Activated CD4-positive, alpha-beta memory T cell treated with anti-CD3 and anti-CD28 coated beads, Interleukin-2, amount 10 ng/mL, durations not matched to agents 7 days and 5 days (primary cell): Measurements from ENCODE around the gene PRPSAP2. TPM values are rescaled to one million over a fixed set of nuclear protein-coding genes. Genes with fewer than 3 reads are reported as not detected.
"Not testable (repeated sequence)": the region's sequence is repeated elsewhere in the genome, so short reads cannot be mapped to it uniquely, and the experiment has no call there.

Source experiments
- CTCF ChIA-PET: fragments of 350-600 bp; sonication (Branson Sonifier 250); formaldehyde crosslinking; loops from one replicate; lab custom pipeline; 2021; ENCODE audit warnings: antibody characterized with exemption, inconsistent platforms; lab: Charles Lee
- POLR2A ChIA-PET: fragments of 350-600 bp; sonication (Branson Sonifier 250); formaldehyde crosslinking; loops from one replicate; lab custom pipeline; 2021; ENCODE audit warnings: antibody characterized with exemption; lab: Charles Lee
- DNase-seq: peaks from one replicate; pipeline ENCODE4 v3.0.0-alpha.2; 2020
- H3K27ac Mint-ChIP-seq: one replicate; pipeline ENCODE4 v1.8.0; 2021; ENCODE audit warnings: mild to moderate bottlenecking, mixed read lengths
- H3K27me3 Mint-ChIP-seq: one replicate; pipeline ENCODE4 v1.8.0; 2021; ENCODE audit warnings: mixed read lengths
- H3K36me3 Mint-ChIP-seq: one replicate; pipeline ENCODE4 v1.8.0; 2021; ENCODE audit warnings: low read depth, mixed read lengths
- H3K4me1 Mint-ChIP-seq: one replicate; pipeline ENCODE4 v1.8.0; 2021; ENCODE audit warnings: mixed read lengths
- H3K4me3 Mint-ChIP-seq: one replicate; pipeline ENCODE4 v1.8.0; 2021; ENCODE audit warnings: mild to moderate bottlenecking, mixed read lengths
- H3K9me3 Mint-ChIP-seq: one replicate; pipeline ENCODE4 v1.8.0; 2021; ENCODE audit warnings: mixed read lengths
- total RNA-seq, 2 experiments: library from RNA; stranded (reverse); gene quantifications; one replicate each; pipeline ENCODE4 v1.2.3, GENCODE V29; 2021

PRPSAP2 gene
- total RNA-seq, 2 experiments from 2014 or later, result 36.0 to 36.6 TPM

DNA sequence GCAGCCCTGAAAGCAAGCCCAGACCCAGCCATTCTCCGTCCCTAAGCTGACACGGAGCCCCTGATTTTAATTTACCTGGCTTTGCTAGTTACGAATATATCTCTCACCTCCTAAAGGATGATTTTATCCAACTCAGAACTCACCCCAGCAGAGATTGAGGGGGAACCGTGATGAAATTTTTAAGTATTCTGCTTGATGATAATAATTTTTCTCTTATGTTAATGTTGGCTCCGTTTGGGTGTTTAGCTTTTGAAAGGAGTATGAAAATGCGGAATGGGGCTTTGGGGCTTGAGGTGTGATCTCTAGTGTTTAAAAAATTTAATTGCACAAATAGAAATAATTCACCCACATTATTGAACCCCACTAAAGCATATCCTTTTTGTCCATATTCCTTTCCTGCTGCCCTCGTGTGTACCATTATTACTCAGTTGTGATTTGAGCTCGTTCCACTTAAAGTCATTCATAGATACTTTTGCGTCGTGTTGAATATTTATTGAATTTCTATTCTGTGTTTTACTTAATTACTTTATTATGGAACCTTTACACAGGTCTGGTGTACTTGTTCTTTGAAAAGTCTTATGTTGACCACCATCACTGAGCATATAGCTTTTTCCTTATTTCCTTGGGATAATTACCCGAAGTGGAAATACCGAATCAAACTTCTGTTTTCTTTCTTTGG lies 775 bp downstream of the PRPSAP2 start:
- CTCF ChIA-PET, result interaction anchor here (0.8 to 2.7 kb wide), 5 partner anchors 9 to 233 kb away, joined by 3 to 14 read pairs (median 4); no protein-coding TSS in a partner anchor
- Mint-ChIP-seq H3K4me3 (peak overlapping the region; percentile 85), H3K9me3 (no peaks in the 10 kb centered on the region)

DNA sequence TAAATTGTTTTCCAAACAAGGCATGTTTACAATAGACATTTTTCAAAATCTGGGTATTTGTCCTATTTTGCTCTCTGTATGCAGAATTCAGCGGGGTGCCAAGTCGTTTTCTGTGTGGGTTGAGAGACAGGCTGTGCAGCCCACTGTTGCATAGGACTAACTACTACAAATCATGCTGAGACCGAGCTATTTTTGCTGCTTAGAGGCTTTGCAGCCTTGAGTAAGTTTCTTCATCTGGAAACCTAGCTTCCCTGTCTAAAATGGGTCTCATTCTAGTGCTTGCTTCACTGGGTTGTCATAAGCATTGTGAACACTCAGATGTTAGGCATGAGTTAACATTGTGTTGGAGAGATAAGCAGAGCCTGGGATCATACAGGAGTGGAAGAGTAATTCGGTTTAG lies 1.3 kb downstream of the PRPSAP2 start:
- Mint-ChIP-seq H3K9me3 (no peaks in the 10 kb centered on the region), H3K36me3 (peaks cover 5% of the 10 kb centered on the region), H3K27ac (peak overlapping the region; percentile 28), H3K4me1 (peaks cover 50% of the 10 kb centered on the region), H3K4me3 (peak overlapping the region; percentile 85), H3K27me3 (no peaks in the 10 kb centered on the region)
- DNase-seq, result no peak
- CTCF ChIA-PET, result interaction anchor here (1.2 to 2.7 kb wide), 4 partner anchors 8 to 145 kb away, joined by 3 to 14 read pairs (median 4); no protein-coding TSS in a partner anchor
- POLR2A ChIA-PET, result interaction anchor here (0.6 to 2.1 kb wide), 10 partner anchors 9 to 675 kb away, joined by 3 to 10 read pairs (median 3); partner anchors contain the start of gene FAM83G

More for the DNA sequence above, 775 bp downstream of the PRPSAP2 start:
- peaks cover 50% of the 10 kb centered on the region for H3K4me1 Mint-ChIP-seq
- peak overlapping the region; percentile 77 for H3K27ac Mint-ChIP-seq
- peaks cover 5% of the 10 kb centered on the region for H3K36me3 Mint-ChIP-seq
- POLR2A ChIA-PET, result interaction anchor here (0.6 to 2.1 kb wide), 11 partner anchors 8 to 674 kb away, joined by 3 to 10 read pairs (median 3); partner anchors contain the start of gene FAM83G
- no peaks in the 10 kb centered on the region for H3K27me3 Mint-ChIP-seq
- no peak for DNase-seq

DNA sequence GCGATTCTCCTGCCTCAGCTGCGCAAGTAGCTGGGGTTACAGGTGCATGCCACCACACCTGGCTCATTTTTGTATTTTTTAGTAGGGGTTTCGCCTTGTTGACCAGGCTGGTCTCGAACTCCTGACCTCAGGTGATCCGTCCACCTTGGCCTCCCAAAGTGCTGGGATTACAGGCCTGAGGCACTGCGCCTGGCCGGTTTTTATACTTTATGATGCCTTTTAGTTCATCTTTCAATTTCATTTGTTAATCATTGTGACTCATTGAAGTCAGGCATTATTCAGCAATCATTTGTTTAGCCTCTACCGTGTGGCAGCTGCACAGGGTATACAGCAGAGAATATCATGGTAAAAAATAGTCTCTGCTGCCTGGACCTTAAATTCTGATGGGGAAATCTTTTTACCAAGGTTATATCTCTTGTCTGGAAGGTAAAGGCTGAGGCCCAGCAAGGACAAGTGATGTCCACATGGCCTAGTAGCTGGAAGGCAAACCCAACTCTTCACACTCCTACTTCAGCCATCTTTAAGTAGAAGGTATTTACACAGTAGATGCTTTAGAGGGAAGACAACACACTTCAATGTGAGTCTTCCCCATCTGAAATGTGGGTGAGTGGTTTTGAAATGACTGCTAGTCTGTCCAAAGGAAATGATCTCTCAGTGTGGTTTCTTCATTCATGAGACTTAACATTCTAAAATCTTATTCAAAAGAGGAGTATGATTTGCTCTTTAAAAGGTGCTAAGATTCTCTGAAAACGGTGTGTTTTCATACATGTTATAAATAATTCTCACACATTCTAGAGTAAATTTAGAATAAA lies 2.4 kb downstream of the PRPSAP2 start:
- POLR2A ChIA-PET, result interaction anchor here (0.8 to 2.1 kb wide), 7 partner anchors 9 to 145 kb away, joined by 3 to 10 read pairs (median 4); no protein-coding TSS in a partner anchor
- no peak for DNase-seq
- peaks cover 10% of the 10 kb centered on the region for H3K36me3 Mint-ChIP-seq

DNA sequence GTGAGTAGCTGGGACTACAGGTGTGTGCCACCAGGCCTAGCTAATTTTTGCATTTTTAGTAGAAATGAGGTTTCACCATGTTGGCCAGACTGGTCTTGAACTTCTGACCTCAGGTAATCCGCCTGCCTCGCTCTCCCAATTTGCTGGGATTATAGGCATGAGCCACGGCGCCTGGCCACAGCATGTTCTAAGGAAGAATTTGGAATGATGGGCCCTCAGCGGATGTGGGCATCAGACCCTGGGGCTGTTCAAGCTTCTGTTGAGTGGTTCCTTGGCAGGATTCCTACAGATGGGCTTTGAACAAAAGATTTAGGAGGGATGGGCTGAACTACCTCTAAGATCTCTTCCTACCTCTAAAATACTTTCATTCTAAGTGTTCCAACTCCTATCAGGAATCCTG lies 4.1 kb downstream of the PRPSAP2 start:
- Mint-ChIP-seq H3K4me3 (no peak overlapping the region), H3K27me3 (no peaks in the 10 kb centered on the region), H3K4me1 (peaks cover 35% of the 10 kb centered on the region), H3K27ac (no peak overlapping the region), H3K36me3 (peaks cover 14% of the 10 kb centered on the region), H3K9me3 (no peaks in the 10 kb centered on the region)
- POLR2A ChIA-PET, result no interaction called here
- CTCF ChIA-PET, result no interaction called here
- no peak for DNase-seq

More for the DNA sequence above, 2.4 kb downstream of the PRPSAP2 start:
- Mint-ChIP-seq H3K4me3 (peak overlapping the region; percentile 13), H3K27me3 (no peaks in the 10 kb centered on the region), H3K9me3 (no peaks in the 10 kb centered on the region), H3K27ac (peak overlapping the region; percentile 70), H3K4me1 (peaks cover 45% of the 10 kb centered on the region)
- CTCF ChIA-PET, result no interaction called here

DNA sequence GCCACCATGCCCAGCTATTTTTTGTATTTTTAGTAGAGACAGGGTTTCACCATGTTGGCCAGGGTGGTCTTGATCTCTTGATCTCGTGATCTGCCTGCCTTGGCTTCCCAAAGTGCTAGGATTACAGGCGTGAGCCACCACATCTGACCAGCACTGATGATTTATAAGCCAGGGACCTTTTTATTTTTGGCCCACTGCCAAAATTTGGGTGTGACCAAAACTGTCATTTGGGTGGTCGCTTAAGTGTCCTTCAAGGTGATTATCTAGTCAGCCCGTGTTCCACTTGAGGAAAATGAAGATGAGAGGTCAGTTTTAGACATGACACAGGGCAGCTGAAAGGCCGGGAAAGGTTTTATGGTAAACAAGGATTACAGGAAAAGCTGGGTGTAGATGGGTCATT lies 7.1 kb downstream of the PRPSAP2 start:
- not testable (repeated sequence) for H3K9me3 Mint-ChIP-seq, DNase-seq

DNA sequence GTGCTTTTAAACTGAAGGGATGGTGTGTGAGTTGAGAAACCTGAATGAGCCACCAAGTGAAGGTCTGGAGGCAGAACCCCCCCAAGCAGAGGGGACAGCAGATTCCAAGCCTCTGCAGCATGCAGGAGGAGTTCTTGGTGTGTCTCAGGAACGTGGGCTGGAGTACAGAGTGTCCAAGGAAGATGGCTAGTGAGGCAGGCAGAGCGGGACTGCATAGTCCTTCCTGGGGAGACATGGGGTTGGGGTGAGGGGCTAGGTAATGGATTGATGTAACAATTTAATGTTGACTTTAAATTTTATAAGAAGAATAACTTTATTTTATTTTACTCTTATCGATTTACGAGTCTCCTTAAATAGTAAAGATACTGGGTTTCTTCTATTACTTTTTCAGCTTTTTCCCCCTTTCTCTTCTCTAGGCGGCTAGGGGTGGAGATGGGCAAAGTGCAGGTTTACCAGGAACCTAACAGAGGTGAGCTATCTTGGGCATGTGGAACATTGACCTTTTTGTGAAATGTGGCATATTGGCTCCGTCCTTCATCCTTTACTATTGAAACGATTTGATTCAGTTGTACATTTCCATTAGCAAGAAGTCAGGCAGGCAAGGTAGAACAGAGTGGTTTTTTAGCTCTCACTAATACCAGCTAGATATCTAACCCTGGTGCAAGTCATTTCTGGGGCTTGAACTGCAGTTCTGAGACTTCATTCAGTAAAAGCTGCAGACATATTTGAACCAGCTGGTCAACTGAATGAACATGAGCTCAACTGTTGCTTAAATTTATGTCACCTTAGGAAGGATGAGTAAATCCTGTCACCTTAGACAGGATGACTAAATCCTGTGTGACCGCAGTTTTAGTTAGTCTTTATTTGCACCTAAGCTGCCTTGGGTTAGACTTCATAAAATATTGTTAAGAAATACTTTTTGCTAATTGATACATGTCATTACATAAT lies 9.2 kb downstream of the PRPSAP2 start:
- Mint-ChIP-seq H3K27me3 (no peaks in the 10 kb centered on the region), H3K36me3 (peaks cover 24% of the 10 kb centered on the region), H3K4me3 (no peak overlapping the region), H3K27ac (no peak overlapping the region), H3K9me3 (no peaks in the 10 kb centered on the region), H3K4me1 (peaks cover 11% of the 10 kb centered on the region)
- CTCF ChIA-PET, result interaction anchor here (1.3 to 1.5 kb wide), 2 partner anchors 8 to 241 kb away, joined by 4 to 5 read pairs; partner anchors contain the start of gene PRPSAP2
- DNase-seq, result no peak
- POLR2A ChIA-PET, result interaction anchor here (1.7 kb wide), 2 partner anchors 8 to 34 kb away, joined by 4 to 8 read pairs; no protein-coding TSS in a partner anchor

More for the DNA sequence above, 7.1 kb downstream of the PRPSAP2 start:
- CTCF ChIA-PET, H3K27ac Mint-ChIP-seq, H3K4me3 Mint-ChIP-seq, POLR2A ChIA-PET, H3K27me3 Mint-ChIP-seq: not testable (repeated sequence)
- H3K4me1 Mint-ChIP-seq, result peaks cover 27% of the 10 kb centered on the region
- H3K36me3 Mint-ChIP-seq, result peaks cover 20% of the 10 kb centered on the region

DNA sequence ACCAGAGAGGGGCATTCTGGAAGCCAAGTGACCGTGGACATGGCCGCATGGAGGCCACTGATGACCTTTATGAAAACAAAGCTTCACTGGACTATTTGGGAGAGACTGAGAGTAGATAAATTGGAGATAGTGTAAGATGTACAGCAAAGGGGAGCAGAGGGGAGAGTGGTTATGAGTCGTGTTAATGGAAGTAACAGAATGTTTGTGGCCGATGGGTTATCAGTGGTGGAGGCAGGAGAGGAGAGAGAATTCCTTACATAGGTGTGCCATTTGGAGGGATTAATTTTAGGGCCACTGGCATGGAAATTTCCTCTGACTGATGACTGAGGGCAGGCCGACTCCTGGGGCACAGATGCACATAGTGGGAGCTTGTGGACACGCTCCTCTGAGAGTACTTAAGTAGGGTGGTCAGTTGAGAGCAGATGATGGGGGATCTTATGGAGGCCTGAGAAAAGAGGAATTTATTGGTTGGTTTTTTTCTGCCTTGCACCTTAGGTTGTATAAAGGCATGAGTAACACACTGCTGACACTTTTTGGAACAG lies 19.2 kb downstream of the PRPSAP2 start:
- Mint-ChIP-seq H3K27ac (no peak overlapping the region), H3K9me3 (no peaks in the 10 kb centered on the region), H3K27me3 (no peaks in the 10 kb centered on the region), H3K36me3 (peaks cover 45% of the 10 kb centered on the region), H3K4me1 (no peaks in the 10 kb centered on the region), H3K4me3 (no peak overlapping the region)
- DNase-seq, result no peak
- ChIA-PET POLR2A (interaction anchor here (0.7 kb wide), 1 partner anchor 24 kb away, joined by 3 read pairs; no protein-coding TSS in a partner anchor), CTCF (no interaction called here)

DNA sequence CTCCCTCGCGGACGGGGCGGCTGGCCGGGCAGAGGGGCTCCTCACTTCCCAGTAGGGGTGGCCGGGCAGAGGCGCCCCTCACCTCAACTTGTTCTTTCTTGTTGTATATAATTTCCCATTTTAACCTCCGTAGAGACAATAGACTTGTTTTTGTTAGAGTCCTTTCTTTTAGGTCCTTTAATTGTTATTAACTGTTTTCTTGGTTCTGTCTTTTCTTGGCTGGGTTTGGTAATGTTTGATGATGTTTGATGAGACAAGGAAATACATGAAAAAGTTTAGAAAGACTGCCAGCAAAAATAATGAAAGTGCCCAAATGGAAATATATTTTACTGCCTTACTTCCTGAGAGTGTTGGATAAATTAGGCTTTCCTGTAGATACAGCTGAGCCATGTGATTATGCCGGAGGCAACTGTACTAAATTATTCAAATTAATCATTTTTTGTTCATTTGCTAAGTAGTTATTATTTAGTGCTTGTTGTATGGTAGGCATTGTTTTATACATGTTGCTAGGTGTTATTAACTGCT lies 30.9 kb downstream of the PRPSAP2 start:
- H3K4me3 Mint-ChIP-seq, result no peak overlapping the region
- ChIA-PET POLR2A (no interaction called here), CTCF (no interaction called here)
- no peak for DNase-seq
- peaks cover 45% of the 10 kb centered on the region for H3K36me3 Mint-ChIP-seq
- H3K27me3 Mint-ChIP-seq, result no peaks in the 10 kb centered on the region
- H3K27ac Mint-ChIP-seq, result no peak overlapping the region
- no peaks in the 10 kb centered on the region for H3K4me1 Mint-ChIP-seq
- no peaks in the 10 kb centered on the region for H3K9me3 Mint-ChIP-seq

DNA sequence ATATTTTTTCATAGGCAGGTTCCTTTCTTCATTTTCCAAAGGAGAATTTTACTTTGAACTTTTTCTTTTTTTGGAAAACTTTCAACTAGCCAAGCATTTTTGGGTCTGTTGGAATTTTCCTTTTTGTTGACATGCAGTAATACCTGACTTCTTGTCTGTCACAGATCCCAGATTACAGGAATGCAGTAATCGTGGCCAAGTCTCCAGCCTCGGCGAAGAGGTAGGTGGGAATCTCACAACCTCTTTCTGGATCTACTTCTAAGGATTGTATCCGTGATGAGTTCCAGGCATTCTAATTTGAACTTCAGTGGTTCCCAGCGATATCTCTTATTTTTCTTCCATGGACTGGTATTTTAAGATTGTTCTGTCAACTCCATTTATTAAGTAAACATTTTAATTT lies 31.7 kb downstream of the PRPSAP2 start:
- Mint-ChIP-seq H3K4me1 (no peaks in the 10 kb centered on the region), H3K9me3 (no peaks in the 10 kb centered on the region), H3K27me3 (no peaks in the 10 kb centered on the region), H3K36me3 (peaks cover 45% of the 10 kb centered on the region), H3K27ac (no peak overlapping the region), H3K4me3 (no peak overlapping the region)
- CTCF ChIA-PET, result no interaction called here
- POLR2A ChIA-PET, result no interaction called here
- no peak for DNase-seq

DNA sequence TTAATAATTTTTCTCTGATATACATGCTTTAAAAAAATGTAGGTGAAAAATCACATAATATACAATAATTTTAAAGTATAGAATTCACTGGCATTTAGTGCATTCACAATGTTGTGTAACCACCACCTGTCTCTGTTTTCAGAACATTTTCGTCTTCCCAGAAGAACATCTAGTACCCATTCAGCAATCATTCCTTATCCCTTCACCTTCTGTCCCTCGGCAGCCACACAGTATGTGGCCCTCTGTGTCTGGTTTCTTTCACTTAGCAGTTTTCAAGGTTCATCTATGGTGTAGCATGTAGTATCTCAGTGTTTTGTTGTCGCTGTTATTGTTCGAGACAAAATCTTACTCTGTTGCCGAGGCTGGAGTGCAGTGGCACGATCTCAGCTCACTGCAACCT lies 33.6 kb downstream of the PRPSAP2 start:
- DNase-seq, result no peak
- Mint-ChIP-seq H3K27ac (no peak overlapping the region), H3K4me3 (no peak overlapping the region), H3K36me3 (peaks cover 51% of the 10 kb centered on the region), H3K9me3 (no peaks in the 10 kb centered on the region), H3K27me3 (peaks cover 6% of the 10 kb centered on the region), H3K4me1 (no peaks in the 10 kb centered on the region)
- ChIA-PET CTCF (no interaction called here), POLR2A (no interaction called here)

DNA sequence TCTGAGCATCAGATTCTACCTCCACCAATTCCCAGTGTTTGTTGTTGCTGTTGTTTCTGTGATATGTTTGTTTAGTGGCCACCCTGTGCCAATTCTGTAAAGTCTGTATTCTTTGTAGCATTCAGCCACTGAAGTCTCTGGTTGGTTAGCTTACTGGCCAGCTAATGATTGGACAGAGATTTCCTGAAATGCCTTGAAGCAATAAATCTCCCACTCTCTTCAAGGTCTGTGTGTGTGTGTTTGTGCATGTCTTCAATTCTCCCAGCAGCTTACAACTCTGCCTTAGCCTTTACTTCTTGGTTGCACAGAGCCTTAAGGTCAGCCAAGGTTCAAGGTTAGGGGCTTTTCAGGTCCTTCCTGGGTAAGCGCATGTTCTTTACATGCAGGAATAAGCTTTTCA lies 38.2 kb downstream of the PRPSAP2 start:
- Mint-ChIP-seq H3K9me3 (peaks cover 2% of the 10 kb centered on the region), H3K36me3 (peaks cover 64% of the 10 kb centered on the region), H3K27ac (no peak overlapping the region), H3K4me1 (peaks cover 11% of the 10 kb centered on the region), H3K4me3 (no peak overlapping the region), H3K27me3 (peaks cover 20% of the 10 kb centered on the region)
- POLR2A ChIA-PET, result no interaction called here
- CTCF ChIA-PET, result interaction anchor here (0.6 kb wide), 1 partner anchor 50 kb away, joined by 3 read pairs; no protein-coding TSS in a partner anchor
- no peak for DNase-seq

DNA sequence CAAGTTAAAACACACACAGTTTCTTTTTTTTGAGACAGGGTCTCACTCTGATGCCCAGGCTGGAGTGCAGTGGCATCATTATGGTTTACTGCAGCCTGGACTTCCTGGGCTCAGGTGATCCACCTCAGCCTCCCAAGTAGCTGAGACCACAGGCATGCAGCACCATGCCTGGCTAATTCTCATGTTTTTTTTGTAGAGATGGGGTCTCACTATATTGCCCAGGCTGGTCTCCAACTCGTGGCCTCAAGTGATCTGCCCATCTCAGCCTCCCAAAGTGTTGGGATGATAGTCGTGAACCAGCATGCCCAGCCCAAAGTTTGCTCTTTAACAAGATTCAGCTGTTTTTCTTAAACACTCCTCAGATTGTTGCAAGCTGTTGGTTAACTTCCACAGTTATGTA lies 39.0 kb downstream of the PRPSAP2 start:
- H3K36me3 Mint-ChIP-seq, result peaks cover 65% of the 10 kb centered on the region
- no peak overlapping the region for H3K4me3 Mint-ChIP-seq
- H3K27ac Mint-ChIP-seq, result no peak overlapping the region
- ChIA-PET POLR2A (no interaction called here), CTCF (no interaction called here)
- H3K9me3 Mint-ChIP-seq, result peaks cover 2% of the 10 kb centered on the region
- peaks cover 25% of the 10 kb centered on the region for H3K27me3 Mint-ChIP-seq
- no peak for DNase-seq
- peaks cover 19% of the 10 kb centered on the region for H3K4me1 Mint-ChIP-seq
